Psoas muscle (tissue), 8 donors: ENCODE results near the gene MMP24OS. TPM values are rescaled to one million over a fixed set of nuclear protein-coding genes. Genes with fewer than 3 reads are reported as not detected.

ENCODE experiments used
- ATAC-seq, 4 donors: fragments of 200-7000 bp; cut with Tn5 transposase; one replicate each; pipeline ENCODE4 v1.9.1; 2020; ENCODE audit warnings: moderate library complexity in 3 of 4, mild to moderate bottlenecking in 2 of 4
- DNase-seq, 2 donors: peaks; one replicate each; pipeline ENCODE4 v3.0.0-alpha.2; 2020
- H3K27ac ChIP-seq: fragments of 200-600 bp; one replicate; pipeline ENCODE4 v1.8.0; 2022
- H3K27me3 ChIP-seq, 3 donors: fragments of 200-600 bp in 1 of 3; one replicate each; pipeline versions ENCODE4 v1.6.1 to v1.8.0; 2013 to 2022; ENCODE audit warnings: low read length in 2 of 3, mild to moderate bottlenecking in 2 of 3, moderate library complexity in 1 of 3; ENCODE audit not compliant: insufficient read depth in 3 of 3
- H3K36me3 ChIP-seq, 2 donors: fragments of 200-600 bp in 1 of 2; one replicate each; pipeline versions ENCODE4 v1.6.1 to v1.8.0; 2013 to 2022; ENCODE audit warnings: low read depth in 1 of 2, mild to moderate bottlenecking in 1 of 2, moderate library complexity in 1 of 2; ENCODE audit not compliant: insufficient read depth in 1 of 2
- H3K4me1 ChIP-seq: fragments of 200-600 bp; one replicate; pipeline ENCODE4 v1.8.0; 2022
- H3K4me3 ChIP-seq: fragments of 200-600 bp; one replicate; pipeline ENCODE4 v1.8.0; 2022; ENCODE audit warnings: mild to moderate bottlenecking
- H3K9me3 ChIP-seq: fragments of 200-600 bp; one replicate; pipeline ENCODE4 v1.8.0; 2022
- CTCF ChIP-seq: fragments of 200-600 bp; IDR thresholded peaks from one replicate; pipeline ENCODE4 v1.8.0; 2022; ENCODE audit warnings: antibody characterized with exemption
- WGBS, 3 donors: extraction: QIAGEN DNeasy Blood & Tissue Kit; methylation state at CpG; one replicate each; pipeline versions ENCODE4 v1.1.6 to v1.1.7; 2013; 5-methylcytosine and 5-hydroxymethylcytosine counted together
- intact Hi-C, 2 donors: fragments of 100-400 bp; cut with DNase I; formaldehyde crosslinking; loops; one replicate each; pipeline versions ENCODE4 v1.11.0 to v1.14.2; 2022
- polyA plus RNA-seq, 3 donors: library from polyadenylated mRNA; stranded (reverse); fragments of 200-250 nt; gene quantifications; one replicate each; pipeline ENCODE4 v1.2.3, GENCODE V29; 2013
- total RNA-seq, 4 donors: library from RNA; stranded (reverse); fragmentation: NEBNext Ultra II Directional in 2 of 4; extraction: Animal tissue kit (Norgen Biotek cat#: 25700) in 2 of 4; gene quantifications; one replicate each; pipeline versions ENCODE4 v1.2.1 to v1.2.4, GENCODE V29; 2021 to 2023
- donor health status: healthy with polysubstance abuse.
- donor health status: DM: no; HTN: no; CAD: no; lungs with moderate emphysema.
- donor health status: Bipolar disorder and iron deficiency.
- donor health status: healthy.
- donor health status: DM: yes; HTN: yes; CAD: no.
- donor health status: DM: no; HTN: no; CAD: no.
- donor health status: DM: no; HTN: no; CAD: no.
- donor health status: DM: yes; HTN: yes; CAD: no.

MMP24OS gene
- total and polyA plus RNA-seq, 7 donors, result 10.4 to 40.6 (median 25.1) TPM

- WGBS, 3 donors, result 31 to 50% (median 39%) methylated on average over 2 of the region's 2 CpGs
- no peaks in the 10 kb centered on the region for H3K9me3 ChIP-seq
- DNase-seq (no peak), ATAC-seq (no peak)
- H3K4me1 ChIP-seq, result no peaks in the 10 kb centered on the region
- H3K27me3 ChIP-seq, result no peaks in the 10 kb centered on the region
- H3K4me3 ChIP-seq, result no peak overlapping the region
- no peaks in the 10 kb centered on the region for H3K36me3 ChIP-seq
- TF ChIP-seq CTCF, result no peak
- intact Hi-C loops, result no loop called here
- no peak overlapping the region for H3K27ac ChIP-seq
These were observed 33.9 kb downstream of the MMP24OS start for GRCh38 chr20:35243986-35244385.

- H3K4me1 ChIP-seq, result no peaks in the 10 kb centered on the region
- DNase-seq (no peak), ATAC-seq (no peak)
- H3K4me3 ChIP-seq, result no peak overlapping the region
- no peak for TF ChIP-seq CTCF
- no peaks in the 10 kb centered on the region for H3K27me3 ChIP-seq
- no peak overlapping the region for H3K27ac ChIP-seq
- intact Hi-C loops, result no loop called here
- WGBS, 3 donors, result 56 to 65% (median 57%) methylated on average over 2 of the region's 2 CpGs
- H3K36me3 ChIP-seq, result no peaks in the 10 kb centered on the region
- no peaks in the 10 kb centered on the region for H3K9me3 ChIP-seq
These were observed 34.6 kb downstream of the MMP24OS start for GRCh38 chr20:35243317-35243716.

DNA sequence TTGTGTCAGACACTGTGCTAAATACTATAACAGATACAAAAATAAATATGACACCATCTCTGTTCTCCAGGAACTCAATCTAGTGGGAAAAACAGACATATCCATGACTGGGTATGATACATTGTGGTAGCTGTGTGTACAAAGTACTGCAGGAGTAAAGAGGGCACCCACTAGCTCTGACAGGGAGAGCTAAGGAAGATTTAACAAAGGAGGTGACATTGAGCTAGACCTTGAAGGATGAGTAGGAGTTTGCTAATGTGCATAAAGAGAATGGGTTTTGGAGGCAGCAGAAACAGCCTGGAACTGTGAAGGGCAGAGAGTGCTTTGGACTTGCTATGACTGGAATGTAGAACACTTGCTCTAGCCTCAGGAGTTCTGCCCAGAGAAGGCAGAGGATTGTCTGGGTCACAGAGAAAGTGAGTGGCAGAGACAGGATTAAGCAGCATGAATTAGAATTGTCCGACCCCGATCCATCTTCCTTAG, 37.1 kb downstream of the MMP24OS start:
- no peak for DNase-seq
- H3K27me3 ChIP-seq, result no peaks in the 10 kb centered on the region
- intact Hi-C loops, result no loop called here
- WGBS, 3 donors, result 86 to 93% (median 92%) methylated on average over 2 of the region's 2 CpGs
- H3K9me3 ChIP-seq, result no peaks in the 10 kb centered on the region
- no peak overlapping the region for H3K4me3 ChIP-seq
- no peak for TF ChIP-seq CTCF
- no peak overlapping the region for H3K27ac ChIP-seq
- no peaks in the 10 kb centered on the region for H3K4me1 ChIP-seq
- H3K36me3 ChIP-seq, result no peaks in the 10 kb centered on the region
- ATAC-seq, result no peak

DNA sequence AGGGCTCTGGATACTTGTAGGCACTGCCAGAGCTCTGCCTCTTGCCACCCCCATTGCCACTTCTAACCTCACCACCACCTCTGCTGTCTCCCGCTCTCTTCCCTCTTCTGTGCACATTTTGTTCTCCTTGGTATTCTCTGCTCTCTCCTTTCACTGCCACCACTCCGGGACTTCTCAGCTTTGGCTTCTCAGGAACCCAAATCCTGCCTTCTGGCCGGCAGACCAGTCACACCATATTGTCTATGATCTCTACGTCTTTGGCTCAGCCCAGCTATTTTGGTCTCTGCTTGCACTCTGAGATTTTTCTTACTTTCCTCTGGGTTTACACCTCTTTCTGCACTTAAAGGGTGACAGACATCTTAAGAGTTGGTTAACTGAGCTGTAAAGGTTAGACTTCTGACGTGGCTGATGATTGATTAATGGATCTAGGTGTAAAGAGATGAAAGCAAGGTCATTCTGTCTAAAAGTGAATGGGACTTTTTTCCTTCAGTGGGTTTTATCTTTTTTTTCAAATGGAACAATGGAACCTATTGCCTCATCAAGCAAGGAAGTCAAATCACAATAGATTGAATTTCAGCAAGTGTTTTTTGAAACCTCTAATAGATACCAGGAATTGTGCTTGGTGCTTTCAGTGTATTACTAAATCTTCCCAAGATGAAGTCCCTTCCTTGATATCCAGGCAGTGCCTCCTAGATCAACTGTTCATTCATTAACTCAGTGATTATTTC, 37.7 kb downstream of the MMP24OS start:
- ATAC-seq (no peak), DNase-seq (no peak)
- H3K4me1 ChIP-seq, result no peaks in the 10 kb centered on the region
- no peaks in the 10 kb centered on the region for H3K27me3 ChIP-seq
- H3K4me3 ChIP-seq, result no peak overlapping the region
- no peak for TF ChIP-seq CTCF
- H3K27ac ChIP-seq, result no peak overlapping the region
- 52 to 53% (median 52%) methylated on average over 5 of the region's 5 CpGs for WGBS, 3 donors
- H3K9me3 ChIP-seq, result no peaks in the 10 kb centered on the region
- H3K36me3 ChIP-seq, result no peaks in the 10 kb centered on the region
- intact Hi-C loops, result no loop called here

DNA sequence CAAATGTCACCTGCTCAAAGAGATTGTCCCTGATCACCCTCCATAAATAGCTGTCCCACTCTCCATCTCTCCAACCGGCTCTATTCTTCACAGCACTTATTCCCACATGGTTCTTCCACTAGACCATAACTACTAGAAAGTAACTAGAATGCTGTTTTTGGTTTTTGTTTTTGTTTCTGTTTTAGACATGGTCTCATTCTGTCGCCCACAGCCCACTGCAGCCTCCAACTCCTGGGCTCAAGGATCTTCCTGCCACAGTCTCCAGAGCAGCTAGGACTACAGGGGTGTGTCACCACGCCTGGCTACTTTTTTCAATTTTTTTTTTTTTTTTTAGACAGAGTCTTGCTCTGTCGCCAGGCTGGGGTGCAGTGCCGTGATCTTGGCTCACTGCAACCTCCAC, 39.2 kb downstream of the MMP24OS start:
- intact Hi-C loops, result no loop called here
- Histone ChIP-seq H3K27me3 (no peaks in the 10 kb centered on the region), H3K4me1 (no peaks in the 10 kb centered on the region), H3K36me3 (no peaks in the 10 kb centered on the region), H3K27ac (no peak overlapping the region), H3K9me3 (no peaks in the 10 kb centered on the region), H3K4me3 (no peak overlapping the region)
- WGBS, 3 donors, result 81 to 88% (median 82%) methylated on average over 5 of the region's 5 CpGs
- ATAC-seq (no peak), DNase-seq (no peak)
- no peak for TF ChIP-seq CTCF
